C4-2B (cell line): ENCODE data around the gene TRAF1.

Experiments used
- CTCF ChIP-seq: fragments of 450-650 bp; conservative IDR thresholded peaks from 2 replicates; pipeline ENCODE4 v1.5.1; 2017; ENCODE audit warnings: mild to moderate bottlenecking
- ZFX ChIP-seq: fragments of 450-650 bp; IDR thresholded peaks from 2 replicates; pipeline ENCODE4 v1.6.1; 2017

GRCh38 chr9:120936764-120937122, 10.1 kb upstream of the TRAF1 start:
- TF ChIP-seq CTCF (peak; percentile 63), ZFX (no peak)
